Gastroesophageal sphincter (tissue), 3 donors: ENCODE results near the gene KRCC1.

Source experiments
- CTCF ChIP-seq, 4 experiments: fragments of 200-600 bp in 2 of 4; fragments of 450-650 bp in 2 of 4; sonication (generic) in 1 of 4; IDR thresholded peaks; one replicate each; pipeline ENCODE4 v1.5.1; 2017 to 2019; ENCODE audit warnings: antibody characterized with exemption in 4 of 4, mild to moderate bottlenecking in 2 of 4, moderate library complexity in 2 of 4
- POLR2A ChIP-seq, 2 donors: fragments of 450-650 bp; IDR thresholded peaks; one replicate each; pipeline ENCODE4 v1.6.1; 2017; ENCODE audit warnings: antibody characterized with exemption in 2 of 2, mild to moderate bottlenecking in 2 of 2, moderate library complexity in 1 of 2
- POLR2AphosphoS5 ChIP-seq: sonication (generic); formaldehyde crosslinking; IDR thresholded peaks from one replicate; pipeline ENCODE4 v1.6.1; 2017; ENCODE audit warnings: antibody characterized with exemption

DNA sequence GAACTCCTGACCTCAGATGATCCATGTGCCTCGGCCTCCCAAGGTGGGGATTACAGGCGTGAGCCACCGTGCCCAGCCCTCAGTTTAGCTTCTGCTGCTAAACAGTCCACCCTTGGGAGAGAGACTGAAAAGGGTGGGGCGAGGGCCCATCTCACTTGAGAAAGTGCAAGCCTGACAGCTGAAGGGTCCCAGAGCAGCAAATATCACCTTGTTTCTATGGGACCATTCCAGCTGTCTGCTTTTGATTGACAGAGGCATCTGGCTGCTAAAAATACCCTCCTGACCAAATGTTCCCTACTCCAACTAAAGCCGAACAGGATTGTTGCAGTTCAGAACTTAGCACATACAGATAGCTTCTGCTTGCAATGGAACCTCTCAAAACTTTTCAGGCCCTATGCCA lies 11.6 kb upstream of the KRCC1 start:
- TF ChIP-seq POLR2A (IDR thresholded peaks at IDR 0.05) (no peak), POLR2AphosphoS5 (no peak), CTCF (IDR thresholded peaks at IDR 0.05) (no peak)
